Endothelial cell of umbilical vein (primary cell): ENCODE results near the gene TUFT1.

Experiments
- EZH2 ChIP-seq: IDR thresholded peaks from 2 replicates; pipeline ENCODE4 v1.6.1; 2012; ENCODE audit warnings: borderline replicate concordance, low read depth, mild to moderate bottlenecking, moderate library complexity, low read length, inconsistent platforms; ENCODE audit not compliant: severe bottlenecking
- JUN ChIP-seq: IDR thresholded peaks from 2 replicates; pipeline ENCODE4 v1.6.1; 2011; ENCODE audit warnings: borderline replicate concordance, low read depth; ENCODE audit not compliant: insufficient read length, insufficient read depth
- POLR2A ChIP-seq: IDR thresholded peaks from 2 replicates; pipeline ENCODE4 v1.6.1; 2012; ENCODE audit warnings: low read depth, mild to moderate bottlenecking, control low read depth, low read length
- POLR2AphosphoS5 ChIP-seq: IDR thresholded peaks from 2 replicates; pipeline ENCODE4 v1.6.1; 2012; ENCODE audit warnings: low read depth, mild to moderate bottlenecking, control low read depth, low read length, moderate library complexity; ENCODE audit not compliant: insufficient read depth
- TF ChIP-seq, protein P1 (sequence below), 2 donors: IDR thresholded peaks; 1 replicate in 1 of 2; 2 replicates in 1 of 2; pipeline ENCODE4 v1.5.1; 2011; ENCODE audit warnings: low read length in 2 of 2, mild to moderate bottlenecking in 2 of 2, moderate library complexity in 2 of 2, control low read depth in 1 of 2, inconsistent platforms in 1 of 2, low read depth in 1 of 2; ENCODE audit not compliant: insufficient read depth in 1 of 2; ENCODE audit errors: extremely low read depth in 1 of 2

DNA sequence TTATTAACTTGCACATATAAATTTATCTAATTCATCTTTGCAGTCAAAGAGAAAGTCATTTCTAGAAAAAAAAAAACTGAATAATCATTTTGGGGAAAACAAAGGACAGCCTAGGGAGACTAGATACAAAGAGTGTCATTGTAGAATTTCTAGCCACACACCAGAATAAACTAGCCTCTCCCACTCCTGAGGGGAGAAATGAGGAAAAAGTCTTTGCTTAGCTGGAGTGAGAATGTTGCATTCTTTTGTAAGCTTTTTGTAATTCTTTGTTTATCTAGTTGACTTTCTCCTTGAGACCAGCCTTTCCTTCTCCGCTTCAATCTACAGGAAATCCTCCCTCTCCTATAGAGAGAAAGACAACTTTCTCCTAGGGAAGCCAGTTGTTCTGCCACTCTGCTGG, 44.8 kb upstream of the TUFT1 start:
- TF ChIP-seq, protein P1, sequence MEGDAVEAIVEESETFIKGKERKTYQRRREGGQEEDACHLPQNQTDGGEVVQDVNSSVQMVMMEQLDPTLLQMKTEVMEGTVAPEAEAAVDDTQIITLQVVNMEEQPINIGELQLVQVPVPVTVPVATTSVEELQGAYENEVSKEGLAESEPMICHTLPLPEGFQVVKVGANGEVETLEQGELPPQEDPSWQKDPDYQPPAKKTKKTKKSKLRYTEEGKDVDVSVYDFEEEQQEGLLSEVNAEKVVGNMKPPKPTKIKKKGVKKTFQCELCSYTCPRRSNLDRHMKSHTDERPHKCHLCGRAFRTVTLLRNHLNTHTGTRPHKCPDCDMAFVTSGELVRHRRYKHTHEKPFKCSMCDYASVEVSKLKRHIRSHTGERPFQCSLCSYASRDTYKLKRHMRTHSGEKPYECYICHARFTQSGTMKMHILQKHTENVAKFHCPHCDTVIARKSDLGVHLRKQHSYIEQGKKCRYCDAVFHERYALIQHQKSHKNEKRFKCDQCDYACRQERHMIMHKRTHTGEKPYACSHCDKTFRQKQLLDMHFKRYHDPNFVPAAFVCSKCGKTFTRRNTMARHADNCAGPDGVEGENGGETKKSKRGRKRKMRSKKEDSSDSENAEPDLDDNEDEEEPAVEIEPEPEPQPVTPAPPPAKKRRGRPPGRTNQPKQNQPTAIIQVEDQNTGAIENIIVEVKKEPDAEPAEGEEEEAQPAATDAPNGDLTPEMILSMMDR (IDR thresholded peaks at IDR 0.05; ENCODE audit: extremely low read depth in 1 of 2, insufficient read depth in 1 of 2, low read depth in 1 of 2, low read length in 2 of 2): no peak
- TF ChIP-seq POLR2A: no peak
- no peak for TF ChIP-seq POLR2AphosphoS5
- TF ChIP-seq JUN: no peak
- TF ChIP-seq EZH2: no peak
